IMR-90 (cell line): ENCODE measurements around the gene CACNB2.

Source experiments
- CHD1 ChIP-seq: IDR thresholded peaks from 2 replicates; pipeline ENCODE4 v1.6.1; 2012; ENCODE audit warnings: low read depth, low read length, improper control_type of control experiment
- CTCF ChIP-seq: conservative IDR thresholded peaks from 2 replicates; pipeline ENCODE4 v1.5.1; 2012; ENCODE audit warnings: mild to moderate bottlenecking, low read depth, low read length, improper control_type of control experiment
- FOS ChIP-seq: fragments of 150-350 bp; IDR thresholded peaks from 2 replicates; pipeline ENCODE4 v1.6.1; 2016; ENCODE audit warnings: low read depth, low read length
- POLR2A ChIP-seq: IDR thresholded peaks from 2 replicates; pipeline ENCODE4 v1.6.1; 2012; ENCODE audit warnings: mild to moderate bottlenecking, low read depth, low read length
- RAD21 ChIP-seq: IDR thresholded peaks from 2 replicates; pipeline ENCODE4 v1.6.1; 2012; ENCODE audit warnings: low read length, improper control_type of control experiment
- USF2 ChIP-seq: fragments of 150-350 bp; IDR thresholded peaks from 2 replicates; pipeline ENCODE4 v1.6.1; 2017; ENCODE audit warnings: mild to moderate bottlenecking, antibody characterized with exemption, low read length, low read depth

DNA sequence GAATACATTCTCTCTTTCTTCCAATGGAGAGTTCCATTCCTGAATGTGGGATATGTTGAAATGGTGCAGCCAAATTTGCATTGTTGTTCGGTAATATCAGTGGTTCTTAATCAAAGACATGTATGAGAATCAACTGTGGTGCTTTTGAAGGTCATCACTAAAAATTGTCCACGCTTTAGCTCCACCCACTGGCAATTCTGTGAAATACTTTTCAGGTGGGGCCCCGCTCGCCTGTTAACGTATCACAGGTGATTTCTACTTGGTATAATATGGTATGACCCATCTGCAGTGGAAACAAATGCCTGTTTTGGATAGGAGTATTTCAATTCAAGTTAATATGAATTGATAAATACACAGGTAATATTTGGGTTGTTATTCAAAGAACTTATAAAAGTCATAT lies 332.8 kb downstream of the CACNB2 start:
- TF ChIP-seq POLR2A (no peak), FOS (no peak), CTCF (no peak), RAD21 (peak; percentile 27; the same call in 1 of the 2 replicates), CHD1 (no peak), USF2 (no peak)
